ENCODE measurements around the gene NANOGP8.
"Not testable (repeated sequence)": the region's sequence is repeated elsewhere in the genome, so short reads cannot be mapped to it uniquely, and the experiment has no call there.

Gene NANOGP8, protein sequence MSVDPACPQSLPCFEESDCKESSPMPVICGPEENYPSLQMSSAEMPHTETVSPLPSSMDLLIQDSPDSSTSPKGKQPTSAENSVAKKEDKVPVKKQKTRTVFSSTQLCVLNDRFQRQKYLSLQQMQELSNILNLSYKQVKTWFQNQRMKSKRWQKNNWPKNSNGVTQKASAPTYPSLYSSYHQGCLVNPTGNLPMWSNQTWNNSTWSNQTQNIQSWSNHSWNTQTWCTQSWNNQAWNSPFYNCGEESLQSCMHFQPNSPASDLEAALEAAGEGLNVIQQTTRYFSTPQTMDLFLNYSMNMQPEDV

DNA sequence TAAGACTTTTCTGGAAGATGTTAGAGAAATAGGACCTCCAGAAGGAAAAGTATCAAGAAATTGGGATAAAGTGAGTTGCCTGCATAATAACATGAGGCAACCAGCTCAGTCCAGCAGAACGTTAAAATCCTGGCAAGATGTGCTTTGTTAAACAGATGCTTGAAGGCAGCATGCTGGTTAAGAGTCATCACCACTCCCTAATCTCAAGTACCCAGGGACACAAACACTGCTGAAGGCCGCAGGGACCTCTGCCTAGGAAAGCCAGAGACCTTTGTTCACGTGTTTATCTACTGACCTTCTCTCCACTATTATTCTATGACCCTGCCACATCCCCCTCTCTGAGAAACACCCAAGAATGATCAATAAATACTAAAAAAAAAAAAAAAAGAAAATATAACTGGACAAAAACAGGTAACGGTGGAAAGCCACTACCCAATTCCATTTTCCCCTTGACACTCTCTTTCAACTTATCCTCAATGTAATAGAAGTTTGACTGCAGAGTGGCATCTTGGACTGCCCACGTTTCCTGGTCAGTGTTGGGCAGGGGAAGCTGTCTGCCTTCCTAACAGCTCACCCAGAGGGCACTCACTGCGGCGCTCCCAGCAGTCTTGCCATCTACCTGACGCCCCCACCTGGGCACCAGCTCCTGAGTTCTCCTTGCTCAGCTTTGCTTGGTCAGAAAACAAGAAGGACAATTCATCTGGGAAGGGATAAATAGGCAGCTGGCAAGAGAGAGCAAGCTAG lies at the start of gene NANOGP8:
Gene NANOGP8 (minus strand): TSS at position 120 of the 744 bp plus-strand sequence. CDS start 185 bp downstream, outside the sequence.
- not testable (repeated sequence) for DNase-seq (ENCODE audit: low read depth)

DNA sequence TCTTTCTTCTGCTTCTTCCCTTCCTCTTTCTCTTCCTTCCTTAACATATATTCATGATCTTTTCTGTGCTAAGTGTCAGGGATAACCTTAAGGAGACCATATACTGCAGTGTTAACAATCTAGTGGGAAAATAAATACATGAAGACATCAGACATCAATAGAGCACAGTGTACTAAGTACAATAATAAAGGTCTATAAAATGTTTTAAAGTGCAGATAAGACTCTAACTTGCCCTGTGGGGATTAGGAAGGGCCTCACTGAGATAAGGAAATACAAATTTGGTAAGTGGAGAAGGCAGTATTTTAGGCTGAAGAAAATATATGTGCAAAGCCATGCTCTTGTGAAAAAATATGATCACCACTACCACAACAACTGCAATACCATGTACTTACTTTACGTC lies 49.2 kb upstream of the NANOGP8 start:
- no peak for DNase-seq (ENCODE audit: low read depth)

DNA sequence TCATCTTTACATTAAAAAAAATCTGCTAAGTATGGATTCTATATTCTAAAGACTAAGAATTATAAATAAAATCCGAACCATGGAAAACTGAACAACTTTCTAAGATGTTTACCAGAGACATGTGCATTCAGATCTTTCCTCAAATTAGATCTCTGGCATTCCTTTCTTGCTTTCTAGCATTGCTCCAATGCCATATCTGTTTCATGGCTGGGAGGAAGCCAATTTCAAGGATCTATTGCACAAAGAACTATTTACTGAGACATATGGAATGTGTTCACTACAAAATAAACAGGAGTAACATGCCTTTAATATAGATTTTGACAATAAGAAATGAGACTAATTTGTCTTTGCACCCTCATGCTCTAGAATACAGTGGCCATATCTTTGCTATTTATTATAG lies 45.1 kb upstream of the NANOGP8 start:
- no peak for DNase-seq (ENCODE audit: low read depth)

DNA sequence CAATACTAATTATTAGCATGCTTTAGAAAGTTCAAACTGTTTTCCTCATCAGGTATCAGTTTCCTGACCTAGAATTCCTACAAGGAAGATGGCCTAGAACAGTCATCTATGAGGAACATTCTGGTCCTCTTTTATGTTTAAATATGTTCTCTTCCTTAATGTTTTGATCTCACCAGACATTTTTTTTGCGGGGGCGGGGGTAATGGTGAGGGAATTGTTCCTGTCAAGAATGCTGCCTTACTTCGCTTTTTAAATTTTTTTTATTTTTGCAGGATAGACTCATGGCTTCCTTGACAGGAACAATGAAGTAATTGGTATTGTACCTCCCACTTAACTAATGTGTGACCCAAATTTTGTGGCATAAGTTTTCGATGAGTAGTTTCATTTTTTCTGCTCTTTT lies 44.3 kb upstream of the NANOGP8 start:
- no peak for DNase-seq (ENCODE audit: low read depth)

DNA sequence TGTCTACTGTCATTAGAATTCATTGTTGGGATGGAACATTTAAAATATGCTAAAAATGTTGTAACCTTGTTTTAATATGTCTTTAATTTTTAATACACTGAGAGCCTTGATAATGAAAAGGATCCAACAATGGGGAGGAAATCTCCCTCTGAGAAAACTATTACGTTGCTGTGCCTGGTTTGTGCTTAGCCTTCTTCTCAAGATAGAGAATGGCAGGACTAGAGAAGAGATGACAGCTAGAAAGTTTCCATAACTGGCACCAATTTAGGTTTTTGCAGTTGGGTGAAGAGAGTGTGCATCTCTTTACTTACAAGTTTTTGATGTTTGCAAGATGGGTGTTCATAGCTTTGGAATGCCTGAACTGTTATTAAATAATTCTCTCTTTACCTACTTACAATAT lies 42.6 kb upstream of the NANOGP8 start:
- DNase-seq (ENCODE audit: low read depth): no peak

DNA sequence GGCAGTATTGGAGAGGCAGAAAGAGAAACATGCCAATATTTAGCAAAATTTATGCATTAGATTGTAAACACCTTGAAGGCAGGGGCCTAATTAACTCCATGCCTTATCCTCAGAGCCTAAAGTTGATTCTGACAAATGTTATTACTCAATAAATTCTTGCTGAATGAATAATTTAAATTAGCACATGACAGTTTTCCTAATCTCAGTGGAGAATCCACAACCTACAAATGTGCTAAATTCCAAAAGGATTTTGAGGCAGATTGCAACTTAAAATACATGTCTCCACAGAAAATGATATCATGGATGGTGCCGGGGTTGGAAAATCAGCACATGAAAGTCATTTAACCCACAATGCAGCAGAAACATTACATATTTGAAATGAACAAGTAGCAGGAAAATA lies 41.1 kb upstream of the NANOGP8 start:
- no peak for DNase-seq (ENCODE audit: low read depth)

DNA sequence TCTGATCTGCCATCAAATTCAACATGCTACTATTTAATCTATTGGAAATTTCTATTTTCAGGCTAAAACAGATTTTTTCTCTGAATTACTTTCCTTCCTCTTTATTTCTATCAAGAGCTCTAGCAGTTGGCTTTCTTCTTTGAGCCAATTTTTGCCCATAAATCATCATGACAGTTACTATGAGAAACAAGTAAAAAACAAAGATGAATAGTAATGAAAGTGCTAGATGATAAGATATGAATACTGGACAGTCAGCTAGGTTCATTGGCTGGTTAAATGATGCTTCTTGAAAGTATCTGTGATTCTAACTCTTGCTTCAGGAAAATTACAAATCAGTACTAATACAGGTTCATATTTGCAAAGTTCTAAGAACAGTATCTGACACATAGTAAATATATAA lies 38.6 kb upstream of the NANOGP8 start:
- no peak for DNase-seq (ENCODE audit: low read depth)

DNA sequence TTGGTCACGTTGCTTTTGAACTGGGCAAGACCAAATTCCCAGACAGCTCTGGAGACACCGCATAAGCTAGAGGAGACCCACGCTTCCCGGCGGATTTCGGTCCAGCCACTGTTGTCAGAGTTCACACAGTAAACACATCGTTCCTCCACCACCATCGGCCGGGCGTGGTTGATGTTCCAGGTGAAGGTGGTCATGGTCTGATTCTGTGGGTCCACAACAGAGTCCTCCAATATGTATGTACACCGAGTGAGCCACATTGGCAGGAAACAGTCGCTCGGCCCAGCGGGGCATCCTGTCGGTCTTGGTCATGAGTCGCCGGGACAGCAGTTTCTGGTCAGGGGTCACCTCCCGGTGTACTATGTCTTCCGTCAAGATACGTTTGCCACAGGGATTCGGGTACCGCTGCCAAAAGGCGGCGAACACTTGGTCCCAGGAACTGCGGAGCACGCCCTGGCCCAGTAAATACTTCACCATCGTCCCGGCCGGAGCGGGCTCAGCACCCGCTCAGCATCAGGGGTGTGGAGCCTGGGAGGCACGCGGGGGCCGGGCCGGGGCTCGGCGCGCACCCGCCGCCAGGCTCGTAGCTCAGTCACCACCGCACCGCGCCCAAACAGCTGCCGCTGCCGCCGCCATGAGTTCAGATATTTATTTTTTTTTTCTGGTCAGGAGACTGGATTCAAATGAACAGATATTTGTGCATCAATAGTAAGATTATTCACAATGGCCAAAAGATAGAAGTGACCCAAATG lies 36.7 kb upstream of the NANOGP8 start:
- no peak for DNase-seq (ENCODE audit: low read depth)

DNA sequence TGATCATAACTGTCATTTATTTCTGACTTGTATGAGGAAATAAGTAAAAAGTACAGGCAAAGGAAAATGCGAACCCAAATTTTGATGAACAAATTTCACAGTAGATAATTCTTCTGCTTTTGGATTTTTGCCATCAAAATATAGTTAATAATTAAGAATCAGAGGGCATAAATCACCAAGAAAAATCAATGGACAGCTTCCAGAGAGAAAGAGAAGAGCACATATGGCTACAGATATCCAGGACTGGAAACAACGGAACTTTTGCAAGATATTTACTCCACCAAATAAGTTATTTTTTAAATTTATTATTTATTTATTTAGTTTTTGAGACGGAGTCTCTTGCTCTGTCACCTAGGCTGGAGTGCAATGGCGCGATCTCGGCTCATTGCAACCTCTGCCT lies 35.1 kb upstream of the NANOGP8 start:
- DNase-seq (ENCODE audit: low read depth): no peak

DNA sequence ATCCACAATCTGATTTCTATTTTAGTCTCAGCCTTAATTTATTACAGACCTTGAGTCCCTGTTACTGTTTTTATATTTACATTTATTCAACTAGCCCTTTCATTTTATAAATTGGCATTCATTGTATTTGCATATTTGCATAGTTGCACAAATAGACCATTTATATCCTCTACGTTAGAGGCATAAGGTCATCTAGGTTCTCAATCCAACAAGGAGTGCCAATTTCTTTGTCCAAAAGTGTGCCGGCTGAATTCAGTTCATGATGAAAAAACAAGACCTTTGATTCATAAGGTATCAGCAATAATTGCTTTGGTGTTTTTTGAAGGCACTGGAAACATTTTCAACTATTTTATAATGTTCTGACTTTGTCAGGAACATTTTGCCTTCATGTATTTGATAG lies 33.9 kb upstream of the NANOGP8 start:
- no peak for DNase-seq (ENCODE audit: low read depth)

DNA sequence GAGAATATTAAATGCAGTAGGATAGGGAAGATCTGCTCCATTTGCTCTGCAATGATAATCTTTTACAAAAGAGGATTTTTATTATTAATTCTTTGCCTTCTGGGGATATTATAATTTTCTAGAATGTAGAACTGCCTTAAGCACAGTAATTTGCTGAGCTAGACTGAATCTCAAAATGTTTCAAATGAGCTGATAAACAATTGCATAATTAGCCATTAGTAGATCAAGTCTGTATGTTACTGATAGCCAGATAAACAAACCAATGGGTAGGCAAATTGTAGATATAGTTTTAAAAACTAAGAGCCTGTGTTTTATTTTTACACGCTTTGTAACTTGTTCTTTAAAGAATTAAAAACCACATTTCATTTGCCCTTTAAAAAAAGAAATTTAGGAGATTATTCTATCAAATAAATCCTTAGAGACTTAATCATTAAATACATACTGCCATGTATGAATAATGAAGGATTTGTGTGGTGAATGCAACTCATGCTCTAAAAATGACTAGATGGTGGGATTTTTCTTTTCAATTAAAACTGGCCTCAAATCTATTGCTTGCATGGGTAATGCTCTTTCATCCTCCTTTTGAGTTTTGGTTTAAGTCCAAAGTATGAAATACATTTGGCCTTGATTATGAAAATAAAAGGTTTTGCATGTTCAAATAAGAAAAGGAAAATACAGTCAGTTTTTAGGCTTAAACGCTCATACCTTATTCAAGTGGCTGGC lies 32.6 kb upstream of the NANOGP8 start:
- DNase-seq (ENCODE audit: low read depth): no peak

DNA sequence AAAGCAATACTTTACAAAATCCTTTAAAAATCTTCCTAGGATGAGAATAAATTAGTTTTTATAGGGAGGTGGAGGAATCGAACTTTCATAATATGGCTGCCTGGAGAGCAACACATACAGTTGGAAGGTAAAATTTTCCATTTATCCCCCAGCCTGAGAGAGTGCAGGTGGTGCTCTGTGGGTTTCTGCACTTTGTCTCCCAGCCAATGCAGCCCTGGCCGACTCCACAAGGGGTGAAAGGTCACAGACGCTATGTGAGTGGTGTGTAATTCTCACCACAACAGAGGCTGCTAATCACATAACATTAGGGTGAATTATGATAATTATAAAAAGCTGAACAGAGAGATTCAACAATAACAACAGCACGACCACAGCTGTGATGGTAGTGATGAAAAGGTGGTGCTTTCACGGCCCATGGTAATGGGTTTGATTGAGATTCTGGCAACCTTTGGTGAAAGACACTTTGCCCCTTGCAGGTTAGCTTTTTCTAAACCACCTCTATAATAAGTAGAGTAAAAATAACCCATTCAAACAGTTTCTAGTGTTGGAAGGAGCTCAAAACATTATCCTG lies 30.1 kb upstream of the NANOGP8 start:
- DNase-seq (ENCODE audit: low read depth): no peak

DNA sequence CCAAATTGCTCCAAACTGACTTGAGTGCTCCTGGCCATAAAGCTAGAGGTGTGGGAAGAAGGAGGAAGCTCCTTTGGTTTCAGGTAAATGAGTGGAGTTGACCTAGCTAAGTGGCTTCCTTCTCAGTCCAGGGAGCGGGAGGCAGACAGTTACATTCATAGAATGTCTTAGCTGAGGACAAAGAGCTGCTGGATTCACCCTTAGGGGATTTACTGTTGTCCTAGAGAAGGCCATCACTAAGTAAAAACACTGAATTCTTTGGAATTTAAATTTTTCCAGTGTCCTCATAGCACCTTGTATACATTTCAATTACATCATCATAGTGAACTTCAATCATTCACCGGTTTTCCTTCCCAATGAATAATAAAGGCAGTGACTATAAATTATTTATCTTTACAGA lies 27.3 kb upstream of the NANOGP8 start:
- no peak for DNase-seq (ENCODE audit: low read depth)

DNA sequence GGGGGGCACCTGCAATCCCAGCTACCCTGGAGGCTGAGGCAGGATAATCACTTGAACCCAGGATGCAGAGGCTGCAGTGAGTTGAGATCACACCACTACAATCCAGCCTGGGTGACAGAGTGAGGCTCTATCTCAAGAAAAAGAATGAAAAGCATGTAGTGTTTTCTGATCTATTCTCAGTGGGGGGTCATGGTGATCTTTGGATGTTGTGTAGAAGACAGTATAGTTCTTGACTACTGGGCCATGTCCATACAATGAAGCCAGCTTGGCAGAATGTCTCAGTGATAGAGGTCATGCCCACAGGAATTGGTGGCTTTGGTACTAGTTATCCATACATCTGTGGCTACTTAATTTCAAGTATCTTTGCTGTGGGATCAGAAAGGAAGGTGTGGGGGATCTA lies 26.8 kb upstream of the NANOGP8 start:
- DNase-seq (ENCODE audit: low read depth): no peak

DNA sequence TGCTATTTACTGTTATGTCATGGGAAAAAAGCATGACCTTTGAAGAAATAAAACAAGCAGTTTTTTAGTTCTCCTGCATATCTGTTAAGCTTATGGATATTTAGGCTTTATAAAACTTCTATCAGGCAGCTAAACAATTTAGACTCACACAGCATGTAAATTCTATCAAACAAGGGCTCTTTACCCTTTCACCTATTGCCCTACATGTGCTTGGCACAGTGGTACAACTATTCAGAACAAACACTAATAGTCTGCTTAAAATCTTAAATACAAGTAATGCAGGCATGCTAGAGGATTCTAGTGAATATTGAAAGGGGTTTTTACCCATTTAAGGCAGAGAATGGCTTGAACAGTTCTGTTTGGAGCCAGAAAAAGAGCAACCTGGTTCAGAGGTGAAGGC lies 23.4 kb upstream of the NANOGP8 start:
- no peak for DNase-seq (ENCODE audit: low read depth)

DNA sequence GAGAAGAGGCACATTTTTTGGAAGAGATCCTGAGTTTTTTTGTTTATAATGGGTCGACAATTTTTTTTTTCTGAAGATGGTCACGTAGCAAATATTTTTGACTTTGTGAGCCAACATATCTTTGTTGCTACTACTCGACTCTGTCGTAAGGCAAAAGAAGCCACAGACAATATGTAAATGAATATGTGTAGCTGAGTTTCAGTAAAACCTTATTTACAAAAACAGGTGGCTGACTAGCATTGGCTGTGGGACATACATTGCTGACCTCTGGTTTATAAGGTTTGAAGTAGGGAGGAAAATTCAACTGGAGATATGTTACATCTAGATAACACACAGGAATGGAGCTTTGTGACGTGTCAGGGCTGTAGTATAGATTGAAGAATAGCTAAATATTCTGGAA lies 22.5 kb upstream of the NANOGP8 start:
- DNase-seq (ENCODE audit: low read depth): no peak

DNA sequence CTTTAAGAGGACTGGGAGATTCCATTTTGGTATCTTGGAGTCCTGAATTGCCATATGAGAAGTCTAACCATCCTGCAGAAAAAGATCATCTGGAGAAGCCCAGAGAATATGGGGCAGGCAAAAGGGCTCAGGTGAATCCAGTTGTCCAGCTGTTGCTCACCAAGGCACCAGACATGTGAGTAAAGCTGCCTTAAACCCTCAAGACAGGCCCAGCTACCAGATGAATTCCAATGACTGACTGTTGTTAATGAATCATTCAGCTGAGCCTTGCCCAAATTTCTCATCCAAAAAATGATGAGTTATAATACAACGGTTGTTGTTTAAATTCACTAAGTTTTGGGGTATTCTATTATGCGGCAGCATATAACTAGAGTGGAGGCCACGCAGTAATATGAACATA lies 22.0 kb upstream of the NANOGP8 start:
- no peak for DNase-seq (ENCODE audit: low read depth)

DNA sequence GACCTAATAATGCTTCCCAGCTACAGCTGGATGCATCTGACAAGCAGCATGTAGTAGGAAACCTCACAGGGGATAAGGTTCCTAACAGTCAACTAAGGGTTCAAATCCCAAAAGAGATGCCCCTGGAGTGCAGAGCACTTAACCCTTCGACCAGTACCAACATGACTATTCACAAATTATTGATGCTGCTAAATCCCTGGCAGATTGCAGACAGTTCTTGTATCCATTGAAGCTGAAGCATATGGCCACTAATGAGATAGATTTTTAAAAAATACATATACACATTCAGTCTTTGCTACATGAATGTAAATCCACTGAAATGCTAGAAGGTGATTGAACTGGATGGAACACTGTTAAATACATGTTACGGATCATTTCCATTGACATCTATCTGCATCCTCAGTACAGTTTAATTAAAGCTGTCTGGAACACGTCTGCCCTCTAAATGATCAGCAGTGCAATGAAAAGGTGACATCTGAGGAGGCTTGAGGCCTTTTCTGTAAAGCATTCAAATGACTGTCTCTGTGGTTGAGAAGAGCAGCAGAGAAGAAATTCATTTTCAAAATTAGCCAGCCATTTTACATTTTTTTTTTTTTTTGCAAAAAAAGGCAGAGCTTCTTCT lies 19.5 kb upstream of the NANOGP8 start:
- DNase-seq (ENCODE audit: low read depth): no peak

DNA sequence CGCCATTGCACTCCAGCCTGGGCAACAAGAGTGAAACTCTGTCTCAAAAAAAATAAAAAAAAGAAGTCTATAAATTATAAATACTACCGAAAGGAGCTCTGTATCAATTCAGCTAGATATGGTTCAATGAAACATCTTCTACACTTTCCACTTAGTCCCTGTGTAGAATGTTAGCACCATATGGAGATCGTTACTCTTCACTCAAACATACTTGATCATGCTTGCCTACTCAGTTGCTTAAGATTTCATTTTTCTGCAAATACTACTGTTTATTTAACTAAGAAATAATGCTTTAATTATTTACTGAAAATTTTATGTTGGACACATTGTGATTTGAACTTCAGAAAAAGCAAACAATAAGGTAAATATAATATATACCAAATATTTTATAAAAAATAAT lies 17.1 kb upstream of the NANOGP8 start:
- no peak for DNase-seq (ENCODE audit: low read depth)

DNA sequence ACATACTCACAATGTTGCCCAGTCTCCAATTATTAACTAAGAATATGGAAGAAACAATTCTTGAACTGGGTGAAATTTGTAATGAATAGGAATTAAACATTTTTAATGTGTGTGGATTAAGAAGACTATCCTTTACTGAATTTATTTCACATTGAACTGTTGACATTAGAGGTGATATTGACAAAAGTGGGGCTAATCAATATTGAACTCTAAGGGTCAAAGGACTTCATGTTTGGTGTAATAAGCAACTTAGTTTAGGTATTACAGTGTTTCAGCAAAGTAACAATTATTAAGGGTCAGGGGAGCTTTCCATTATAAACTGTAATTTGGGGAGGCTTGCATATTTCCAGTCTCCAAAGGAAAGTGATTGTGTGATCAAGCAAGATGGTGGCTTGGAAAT lies 16.2 kb upstream of the NANOGP8 start:
- DNase-seq (ENCODE audit: low read depth): no peak

DNA sequence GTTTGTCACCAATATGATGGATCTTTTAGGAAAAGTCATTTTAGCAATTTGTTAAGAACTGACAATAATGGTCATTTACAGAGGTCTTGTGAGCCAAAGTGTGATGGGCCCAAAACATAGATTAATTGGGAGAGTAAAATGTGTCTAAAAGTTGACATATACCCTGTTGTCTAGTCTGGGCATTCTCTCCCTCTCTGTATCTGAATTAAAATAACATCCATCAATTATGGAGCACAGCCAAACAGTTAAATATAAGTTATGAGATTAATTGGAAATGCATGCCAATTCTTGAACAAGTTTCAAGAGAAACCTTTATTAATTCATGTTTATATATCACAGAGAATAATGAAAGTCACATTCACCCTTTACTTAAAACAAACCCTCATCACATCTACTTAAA lies 13.6 kb upstream of the NANOGP8 start:
- no peak for DNase-seq (ENCODE audit: low read depth)

DNA sequence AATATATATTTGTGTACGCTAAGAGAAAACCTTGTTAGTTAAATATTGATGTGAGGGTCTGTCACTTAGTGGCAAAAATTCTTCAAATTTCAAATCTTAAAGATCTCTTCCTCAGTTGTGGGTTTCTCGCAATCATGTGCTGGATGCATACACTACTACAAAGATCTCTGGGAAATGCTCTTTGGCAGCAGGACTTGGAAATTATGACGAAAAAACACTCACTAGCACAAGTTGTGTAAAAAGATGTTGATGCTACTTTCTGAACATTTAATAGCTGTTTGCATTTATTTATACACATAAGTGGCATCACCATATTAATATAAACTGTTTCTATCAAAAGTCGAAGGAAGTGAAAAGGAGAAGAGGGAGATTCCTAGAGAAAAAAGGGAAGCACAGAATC lies 10.8 kb upstream of the NANOGP8 start:
- DNase-seq (ENCODE audit: low read depth): no peak
